Keratinocyte (primary cell): Measurements from ENCODE around the gene RFX2. TPM values are rescaled to one million over a fixed set of nuclear protein-coding genes. Genes with fewer than 3 reads are reported as not detected.
"Not testable (repeated sequence)": the region's sequence is repeated elsewhere in the genome, so short reads cannot be mapped to it uniquely, and the experiment has no call there.

Experiments used
- DNase-seq: peaks from one replicate; pipeline ENCODE4 v3.0.0-alpha.2; 2011; ENCODE audit warnings: low read depth, missing footprints, low spot score
- FAIRE-seq: peaks from 2 replicates; lab custom pipeline; 2011; peaks lifted over from hg19 to GRCh38; lab: Jason Lieb, UNC
- H2AFZ ChIP-seq: 2 replicates; pipeline ENCODE4 v1.6.0; 2012; ENCODE audit warnings: low read length, control low read depth, inconsistent platforms; ENCODE audit not compliant: control insufficient read depth
- H3K27ac ChIP-seq: 2 replicates; pipeline ENCODE4 v1.5.1; 2011; ENCODE audit warnings: low read length; ENCODE audit not compliant: control insufficient read depth, insufficient read depth
- H3K27me3 ChIP-seq: 3 replicates; pipeline ENCODE4 v1.6.0; 2011; ENCODE audit warnings: low read length; ENCODE audit not compliant: control insufficient read depth, insufficient read depth; ENCODE audit errors: extremely low read depth
- H3K36me3 ChIP-seq, 2 experiments: 2 replicates in 1 of 2; 3 replicates in 1 of 2; pipeline ENCODE4 v1.5.1; 2011; ENCODE audit warnings: low read length in 2 of 2, mild to moderate bottlenecking in 1 of 2; ENCODE audit not compliant: control insufficient read depth in 2 of 2, insufficient read depth in 2 of 2; ENCODE audit errors: extremely low read depth in 1 of 2
- H3K4me1 ChIP-seq: 3 replicates; pipeline ENCODE4 v1.5.1; 2011; ENCODE audit warnings: low read length; ENCODE audit not compliant: control insufficient read depth, insufficient read depth; ENCODE audit errors: extremely low read depth
- H3K4me2 ChIP-seq: 3 replicates; pipeline ENCODE4 v1.6.0; 2011; ENCODE audit warnings: low read depth, low read length; ENCODE audit not compliant: control insufficient read depth, insufficient read depth; ENCODE audit errors: extremely low read depth
- H3K4me3 ChIP-seq, 3 experiments: fragments of 200-600 bp in 1 of 3; sonication (generic) in 1 of 3; 2 replicates in 2 of 3; 3 replicates in 1 of 3; pipeline ENCODE4 v1.5.1; 2011 to 2016; ENCODE audit warnings: low read length in 3 of 3, mild to moderate bottlenecking in 3 of 3, control low read depth in 2 of 3, inconsistent platforms in 1 of 3, low read depth in 1 of 3, mixed read lengths in 1 of 3, mixed run types in 1 of 3, moderate library complexity in 1 of 3; ENCODE audit not compliant: control insufficient read depth in 2 of 3, insufficient read depth in 2 of 3; ENCODE audit errors: extremely low read depth in 1 of 3
- H3K79me2 ChIP-seq: 2 replicates; pipeline ENCODE4 v1.6.0; 2012; ENCODE audit warnings: low read length; ENCODE audit not compliant: control insufficient read depth, insufficient read depth
- H3K9ac ChIP-seq: 3 replicates; pipeline ENCODE4 v1.6.0; 2011; ENCODE audit warnings: low read length; ENCODE audit not compliant: control insufficient read depth, insufficient read depth; ENCODE audit errors: extremely low read depth
- H3K9me1 ChIP-seq: 3 replicates; pipeline ENCODE4 v1.6.0; 2011; ENCODE audit warnings: low read length; ENCODE audit not compliant: control insufficient read depth, insufficient read depth; ENCODE audit errors: extremely low read depth
- H3K9me3 ChIP-seq: 2 replicates; pipeline ENCODE4 v1.5.1; 2012; ENCODE audit warnings: low read depth, low read length; ENCODE audit not compliant: control insufficient read depth
- H4K20me1 ChIP-seq: 3 replicates; pipeline ENCODE4 v1.6.0; 2011; ENCODE audit warnings: low read length; ENCODE audit not compliant: control insufficient read depth, insufficient read depth; ENCODE audit errors: extremely low read depth
- CTCF ChIP-seq, 3 experiments: IDR thresholded peaks in 1 of 3; conservative IDR thresholded peaks in 1 of 3; optimal IDR thresholded peaks in 1 of 3; 2 replicates in 2 of 3; 3 replicates in 1 of 3; pipeline versions ENCODE3 to v1.5.1; 2011; ENCODE audit warnings: low read length in 3 of 3, mild to moderate bottlenecking in 3 of 3, moderate library complexity in 2 of 3, control low read depth in 1 of 3, inconsistent platforms in 1 of 3; ENCODE audit not compliant: insufficient read depth in 2 of 3; ENCODE audit errors: extremely low read depth in 1 of 3
- EZH2 ChIP-seq: IDR thresholded peaks from one replicate; pipeline ENCODE4 v1.6.1; 2012; ENCODE audit warnings: inconsistent platforms, mild to moderate bottlenecking, low read length, moderate library complexity
- dilution Hi-C: fragments of 300-500 bp; cut with MboI; formaldehyde crosslinking; loops from one replicate; pipeline ENCODE4 v1.7.0; 2020; ENCODE audit warnings: low sequenced_read_pairs; ENCODE audit not compliant: extremely low pct_ligation_motif_present
- polyA plus RNA-seq, 5 experiments: library from polyadenylated mRNA; depleted of rRNA in 3 of 5; stranded (reverse) in 3 of 5; stranded (forward) in 1 of 5; unstranded in 1 of 5; fragments of >200 nt; gene quantifications; 1 replicate in 1 of 5; 2 replicates in 3 of 5; 3 replicates in 1 of 5; pipeline versions ENCODE4 v1.2.1 to v1.2.3, GENCODE V29; 2011 to 2012; ENCODE audit warnings: missing spikeins in 2 of 5, low read depth in 1 of 5, low replicate concordance in 1 of 5

RFX2 gene
- polyA plus RNA-seq, 1 donor (not counting 4 experiments of a cell fraction or from before 2014, with no cell fraction given): 5.8 TPM

DNA sequence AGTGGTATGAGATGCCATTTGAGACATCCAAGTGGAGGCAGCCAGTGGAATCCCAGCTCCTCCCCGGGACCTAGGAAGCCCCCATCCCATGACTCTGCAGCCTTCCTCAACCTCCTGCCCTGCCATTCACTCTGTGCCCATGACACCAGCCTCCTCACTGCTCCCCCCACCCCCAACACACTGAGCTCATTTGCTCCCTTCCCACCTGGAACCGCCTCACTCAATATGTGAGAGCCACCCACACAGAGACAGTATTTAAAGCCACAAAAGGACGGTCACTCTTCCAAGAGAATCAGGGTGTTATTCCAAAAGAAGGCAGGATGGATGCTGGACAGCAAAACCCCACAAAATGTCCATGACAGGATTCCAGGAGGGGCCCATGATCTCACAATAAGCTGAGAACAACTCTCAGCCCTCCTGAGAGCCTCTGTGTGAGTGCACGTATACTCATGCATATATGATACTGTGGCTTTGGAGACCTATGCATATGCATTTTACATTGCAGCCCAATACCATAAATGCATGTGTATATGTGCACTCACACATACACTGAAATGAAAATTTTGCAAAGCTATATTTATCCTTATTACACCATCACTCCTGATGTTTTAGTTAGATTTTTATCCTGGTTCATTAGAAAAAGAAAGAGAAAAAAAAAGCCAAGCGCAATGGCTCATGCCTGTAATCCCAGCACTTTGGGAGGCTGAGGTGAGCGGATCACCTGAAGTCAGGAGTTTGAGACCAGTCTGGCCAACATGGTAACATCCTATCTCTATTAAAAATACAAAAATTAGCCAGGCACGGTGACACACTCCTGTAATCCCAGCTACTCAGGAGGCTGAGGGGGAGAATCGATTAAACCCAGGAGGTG is 121.5 kb downstream of the RFX2 start:
- H4K20me1 ChIP-seq: no peaks in the 10 kb centered on the region
- H3K27me3 ChIP-seq: no peaks in the 10 kb centered on the region
- H3K9me1 ChIP-seq: no peaks in the 10 kb centered on the region
- H3K79me2 ChIP-seq: no peaks in the 10 kb centered on the region
- FAIRE-seq: no peak
- dilution Hi-C loops: no loop called here
- no peaks in the 10 kb centered on the region for H3K9me3 ChIP-seq
- H3K4me3 ChIP-seq: no peak overlapping the region
- no peak overlapping the region for H3K9ac ChIP-seq
- no peak for DNase-seq
- no peak overlapping the region for H3K4me2 ChIP-seq
- H3K36me3 ChIP-seq: peaks cover 0 to 5% of the 10 kb centered on the region in 2 experiments
- H3K4me1 ChIP-seq: peaks cover 17% of the 10 kb centered on the region
- TF ChIP-seq EZH2: no peak
- no peak for TF ChIP-seq CTCF (optimal IDR thresholded peaks at IDR 0.05 in 1 of 3, IDR thresholded peaks at IDR 0.05 in 1 of 3, conservative IDR thresholded peaks at IDR 0.05 in 1 of 3; ENCODE audit: extremely low read depth in 1 of 3, insufficient read depth in 2 of 3, low read length in 3 of 3)
- H3K27ac ChIP-seq: no peak overlapping the region
- H2AFZ ChIP-seq: no peak overlapping the region

DNA sequence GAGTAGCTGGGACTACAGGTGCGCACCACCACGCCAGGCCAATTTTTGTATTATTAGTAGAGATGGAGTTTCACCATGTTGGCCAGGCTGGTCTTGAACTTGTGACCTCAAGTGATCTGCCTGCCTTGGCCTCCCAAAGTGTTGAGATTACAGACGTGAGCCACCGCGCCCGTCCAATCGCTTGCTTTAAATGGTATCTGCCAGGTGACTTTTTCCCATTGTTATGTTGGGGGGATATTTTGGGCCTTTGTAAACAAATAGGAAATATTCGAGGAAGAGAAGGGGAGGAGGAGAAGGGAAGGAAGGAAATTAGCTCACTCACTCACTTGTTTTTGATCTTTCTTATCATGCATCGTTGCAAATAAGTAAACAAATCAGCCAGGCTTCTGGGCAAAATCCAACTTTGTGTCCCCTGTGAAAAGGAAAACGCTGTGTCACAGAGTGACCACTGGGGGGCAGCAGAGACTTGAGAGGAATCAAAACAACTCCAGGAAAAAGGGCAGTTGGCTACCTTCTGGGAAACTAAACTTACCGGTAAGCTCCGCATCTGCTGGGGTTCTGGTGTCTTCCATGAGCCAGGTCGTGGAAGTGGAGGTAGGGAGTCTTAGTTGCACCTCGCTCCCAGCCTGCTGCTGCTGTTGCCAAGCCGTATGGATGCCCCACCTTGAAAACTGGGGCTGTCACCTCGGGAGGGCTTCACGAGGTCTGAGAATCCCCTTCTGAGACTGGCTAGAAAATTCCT is 123.1 kb downstream of the RFX2 start:
- Histone ChIP-seq H3K4me3 (peak overlapping the region in 1 of 3 experiments; percentile 52), H3K9ac (peak overlapping the region; percentile 45), H3K4me1 (peaks cover 17% of the 10 kb centered on the region), H3K27me3 (no peaks in the 10 kb centered on the region), H2AFZ (peak overlapping the region; percentile 86), H4K20me1 (no peaks in the 10 kb centered on the region), H3K9me1 (no peaks in the 10 kb centered on the region), H3K9me3 (no peaks in the 10 kb centered on the region), H3K79me2 (no peaks in the 10 kb centered on the region), H3K36me3 (peaks cover 0 to 5% of the 10 kb centered on the region in 2 experiments), H3K4me2 (peak overlapping the region; percentile 78), H3K27ac (no peak overlapping the region)
- no peak for TF ChIP-seq EZH2
- TF ChIP-seq CTCF (optimal IDR thresholded peaks at IDR 0.05 in 1 of 3, IDR thresholded peaks at IDR 0.05 in 1 of 3, conservative IDR thresholded peaks at IDR 0.05 in 1 of 3; ENCODE audit: extremely low read depth in 1 of 3, insufficient read depth in 2 of 3, low read length in 3 of 3): peak; percentile 81 to 94 (median 85)
- dilution Hi-C loops: no loop called here
- DNase-seq (no peak), FAIRE-seq (peak; percentile 71)

DNA sequence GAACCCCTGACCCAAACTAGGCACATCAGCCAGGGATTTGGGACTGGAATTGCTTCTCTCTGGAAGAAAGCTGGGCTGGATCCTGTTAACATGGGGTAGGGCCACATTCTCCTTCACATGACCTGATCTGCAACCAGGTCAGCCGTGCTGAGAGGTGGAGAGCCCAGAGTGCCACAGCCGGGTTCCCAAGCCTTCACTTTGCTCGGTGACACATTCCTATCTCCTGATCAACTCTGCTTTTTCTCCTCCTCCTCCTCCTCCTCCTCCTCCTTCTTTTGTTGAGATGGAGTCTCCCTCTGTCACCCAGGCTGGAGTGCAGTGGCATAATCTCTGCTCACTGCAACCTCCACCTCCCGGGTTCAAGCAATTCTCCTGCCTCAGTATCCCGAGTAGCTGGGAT is 124.5 kb downstream of the RFX2 start:
- H4K20me1 ChIP-seq, H3K27ac ChIP-seq, H3K79me2 ChIP-seq, H3K27me3 ChIP-seq, H3K36me3 ChIP-seq, H3K4me3 ChIP-seq, H2AFZ ChIP-seq, dilution Hi-C loops, H3K9me1 ChIP-seq, FAIRE-seq, H3K9ac ChIP-seq, DNase-seq, H3K9me3 ChIP-seq: not testable (repeated sequence)
- Histone ChIP-seq H3K4me2 (peak overlapping the region; percentile 31), H3K4me1 (peaks cover 17% of the 10 kb centered on the region)
